ENCODE measurements around the gene FOXL2NB.

The FOXL2NB gene

DNA sequence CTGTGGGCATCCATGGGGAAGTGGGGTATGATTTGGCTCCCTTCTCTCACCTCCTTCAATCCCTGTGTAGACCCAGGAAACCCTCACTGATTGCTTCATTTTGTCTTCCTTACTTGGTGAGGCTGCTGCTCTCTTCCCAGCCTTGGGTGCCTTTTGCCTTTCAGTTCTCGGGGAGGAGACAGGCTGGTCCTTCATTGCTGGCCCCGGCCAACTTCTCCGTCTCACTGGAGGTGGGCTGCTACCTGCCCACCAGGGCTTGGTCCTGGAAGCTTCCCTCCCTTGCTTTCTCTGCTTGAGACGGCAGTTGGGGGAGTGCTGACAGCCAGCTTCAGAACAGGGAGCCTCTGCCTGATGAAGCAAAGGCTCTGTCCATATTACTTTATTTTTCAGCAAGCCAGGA lies 4.7 kb upstream of the FOXL2NB start:
- Mint-ChIP-seq H3K27ac (no peak overlapping the region), H3K9me3 (no peaks in the 10 kb centered on the region), H3K36me3 (ENCODE audit: low read depth) (no peaks in the 10 kb centered on the region), H3K4me3 (peak overlapping the region in 1 of 3 experiments; percentile 3), H3K27me3 (ENCODE audit: low read depth) (peaks cover 95% of the 10 kb centered on the region), H3K4me1 (peaks cover 25% of the 10 kb centered on the region)
- TF ChIP-seq, protein P1, sequence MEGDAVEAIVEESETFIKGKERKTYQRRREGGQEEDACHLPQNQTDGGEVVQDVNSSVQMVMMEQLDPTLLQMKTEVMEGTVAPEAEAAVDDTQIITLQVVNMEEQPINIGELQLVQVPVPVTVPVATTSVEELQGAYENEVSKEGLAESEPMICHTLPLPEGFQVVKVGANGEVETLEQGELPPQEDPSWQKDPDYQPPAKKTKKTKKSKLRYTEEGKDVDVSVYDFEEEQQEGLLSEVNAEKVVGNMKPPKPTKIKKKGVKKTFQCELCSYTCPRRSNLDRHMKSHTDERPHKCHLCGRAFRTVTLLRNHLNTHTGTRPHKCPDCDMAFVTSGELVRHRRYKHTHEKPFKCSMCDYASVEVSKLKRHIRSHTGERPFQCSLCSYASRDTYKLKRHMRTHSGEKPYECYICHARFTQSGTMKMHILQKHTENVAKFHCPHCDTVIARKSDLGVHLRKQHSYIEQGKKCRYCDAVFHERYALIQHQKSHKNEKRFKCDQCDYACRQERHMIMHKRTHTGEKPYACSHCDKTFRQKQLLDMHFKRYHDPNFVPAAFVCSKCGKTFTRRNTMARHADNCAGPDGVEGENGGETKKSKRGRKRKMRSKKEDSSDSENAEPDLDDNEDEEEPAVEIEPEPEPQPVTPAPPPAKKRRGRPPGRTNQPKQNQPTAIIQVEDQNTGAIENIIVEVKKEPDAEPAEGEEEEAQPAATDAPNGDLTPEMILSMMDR (IDR thresholded peaks at IDR 0.05; ENCODE audit: unreplicated experiment in 3 of 3) = no peak

DNA sequence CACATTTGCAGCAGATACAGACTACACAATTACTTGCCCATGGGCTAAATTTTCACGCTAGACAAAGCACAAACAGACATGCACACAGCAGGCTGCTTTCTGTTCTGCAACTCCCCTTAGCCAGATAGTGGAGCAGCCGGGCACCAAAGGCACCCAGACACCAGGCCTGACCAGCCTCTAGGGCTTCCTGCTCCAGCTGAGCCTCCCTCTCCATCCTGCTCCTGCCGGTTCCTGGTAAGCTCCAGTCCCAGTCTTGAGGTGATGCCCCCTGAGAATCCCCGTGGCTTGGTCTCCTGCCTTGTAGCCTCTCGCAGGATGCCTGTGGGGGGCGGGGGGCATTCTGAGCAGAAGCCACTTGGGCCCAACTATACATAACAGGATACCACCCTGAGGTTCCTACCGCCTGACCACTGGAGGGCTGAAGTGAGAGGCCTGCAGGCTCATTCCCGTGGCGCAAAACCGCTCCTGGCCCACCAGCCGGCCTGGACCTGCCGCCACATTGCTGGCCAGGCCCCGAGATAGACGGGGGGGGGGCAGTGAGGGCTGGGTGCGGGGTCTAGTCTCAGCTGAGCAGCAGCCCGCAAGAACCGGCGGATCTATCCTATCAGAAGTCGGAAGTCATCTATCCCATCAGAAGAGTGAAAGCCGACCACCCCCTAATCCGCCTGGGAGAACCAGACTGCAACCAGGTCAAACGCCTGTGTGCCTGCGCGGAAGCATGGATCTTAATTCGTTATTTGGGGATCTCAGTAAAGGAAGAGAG lies 4.0 kb upstream of the FOXL2NB start:
- Mint-ChIP-seq H3K4me3 (peak overlapping the region in 1 of 3 experiments; percentile 3), H3K27ac (no peak overlapping the region), H3K4me1 (peaks cover 27% of the 10 kb centered on the region), H3K36me3 (ENCODE audit: low read depth) (no peaks in the 10 kb centered on the region), H3K9me3 (no peaks in the 10 kb centered on the region), H3K27me3 (ENCODE audit: low read depth) (peaks cover 95% of the 10 kb centered on the region)
- TF ChIP-seq, protein P1 (IDR thresholded peaks at IDR 0.05; ENCODE audit: unreplicated experiment in 3 of 3) = no peak

DNA sequence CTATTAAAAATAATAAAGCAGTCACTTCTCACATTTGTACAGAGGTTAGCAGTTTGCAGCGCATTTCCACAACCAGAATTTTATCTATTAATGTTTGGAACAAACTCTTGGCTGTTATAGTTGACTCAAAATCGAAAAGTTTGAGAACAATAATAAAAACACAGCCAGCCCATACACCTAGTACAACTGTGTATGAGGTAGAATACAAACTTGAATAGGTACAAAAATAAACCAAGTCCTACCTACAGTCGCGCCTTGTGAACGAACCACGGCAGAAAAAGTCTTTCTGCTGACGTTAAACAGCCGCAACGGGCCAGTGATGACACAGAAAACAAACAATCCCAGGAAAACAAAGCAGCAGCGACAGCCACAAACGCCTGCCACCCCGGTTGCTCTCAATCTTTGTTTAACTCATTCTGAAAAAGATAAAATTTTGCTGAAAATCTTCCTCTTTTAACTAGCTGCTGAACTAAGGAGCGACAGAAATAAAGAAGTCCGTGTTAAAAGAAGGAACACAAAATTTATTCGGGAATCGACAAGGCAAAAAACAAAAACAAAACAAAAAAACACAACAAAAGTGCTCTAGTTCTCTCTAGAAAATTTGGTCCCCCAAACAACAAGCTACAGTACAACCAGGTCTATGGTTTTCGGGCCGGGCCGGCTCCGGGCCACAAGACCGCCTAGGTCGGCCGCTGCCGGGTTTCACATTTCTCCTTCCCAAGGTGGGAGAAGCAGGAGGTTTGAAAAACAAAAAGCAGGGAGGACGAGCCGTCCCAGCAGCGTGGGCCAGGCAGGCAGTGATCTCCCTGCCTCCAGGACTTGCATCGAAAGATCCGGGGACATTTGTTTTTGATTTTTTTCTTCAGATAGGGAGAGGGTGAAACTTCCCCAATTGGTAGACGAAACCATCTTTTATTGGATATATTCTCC lies 3.0 kb upstream of the FOXL2NB start:
- H3K27ac Mint-ChIP-seq = no peak overlapping the region
- peak overlapping the region; percentile 40 to 59 (median 53) for H3K4me3 Mint-ChIP-seq

DNA sequence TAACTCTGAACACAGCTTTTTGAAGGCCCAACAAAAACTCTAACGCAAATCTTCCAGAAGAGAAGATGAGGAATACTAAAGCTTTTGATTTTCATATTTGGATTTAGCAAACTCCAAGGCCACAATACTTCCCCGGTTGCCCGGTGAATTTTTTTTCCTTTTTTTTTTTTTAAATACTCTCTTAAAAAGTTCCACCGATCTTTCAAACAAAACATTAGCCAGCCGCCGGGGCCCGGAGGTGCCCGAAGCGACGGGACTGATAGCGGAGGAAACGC lies 2.4 kb upstream of the FOXL2NB start:
- Mint-ChIP-seq H3K4me1 (peaks cover 30% of the 10 kb centered on the region), H3K9me3 (no peaks in the 10 kb centered on the region), H3K27ac (no peak overlapping the region), H3K36me3 (ENCODE audit: low read depth) (no peaks in the 10 kb centered on the region), H3K4me3 (peak overlapping the region; percentile 40 to 59 (median 53)), H3K27me3 (ENCODE audit: low read depth) (peaks cover 95% of the 10 kb centered on the region)
- TF ChIP-seq, protein P1 (IDR thresholded peaks at IDR 0.05; ENCODE audit: unreplicated experiment in 3 of 3) = no peak

More for the DNA sequence above, 3.0 kb upstream of the FOXL2NB start:
- TF ChIP-seq, protein P1 (IDR thresholded peaks at IDR 0.05; ENCODE audit: unreplicated experiment in 3 of 3) = no peak
- Mint-ChIP-seq H3K4me1 (peaks cover 25% of the 10 kb centered on the region), H3K27me3 (ENCODE audit: low read depth) (peaks cover 95% of the 10 kb centered on the region), H3K9me3 (no peaks in the 10 kb centered on the region), H3K36me3 (ENCODE audit: low read depth) (no peaks in the 10 kb centered on the region)

DNA sequence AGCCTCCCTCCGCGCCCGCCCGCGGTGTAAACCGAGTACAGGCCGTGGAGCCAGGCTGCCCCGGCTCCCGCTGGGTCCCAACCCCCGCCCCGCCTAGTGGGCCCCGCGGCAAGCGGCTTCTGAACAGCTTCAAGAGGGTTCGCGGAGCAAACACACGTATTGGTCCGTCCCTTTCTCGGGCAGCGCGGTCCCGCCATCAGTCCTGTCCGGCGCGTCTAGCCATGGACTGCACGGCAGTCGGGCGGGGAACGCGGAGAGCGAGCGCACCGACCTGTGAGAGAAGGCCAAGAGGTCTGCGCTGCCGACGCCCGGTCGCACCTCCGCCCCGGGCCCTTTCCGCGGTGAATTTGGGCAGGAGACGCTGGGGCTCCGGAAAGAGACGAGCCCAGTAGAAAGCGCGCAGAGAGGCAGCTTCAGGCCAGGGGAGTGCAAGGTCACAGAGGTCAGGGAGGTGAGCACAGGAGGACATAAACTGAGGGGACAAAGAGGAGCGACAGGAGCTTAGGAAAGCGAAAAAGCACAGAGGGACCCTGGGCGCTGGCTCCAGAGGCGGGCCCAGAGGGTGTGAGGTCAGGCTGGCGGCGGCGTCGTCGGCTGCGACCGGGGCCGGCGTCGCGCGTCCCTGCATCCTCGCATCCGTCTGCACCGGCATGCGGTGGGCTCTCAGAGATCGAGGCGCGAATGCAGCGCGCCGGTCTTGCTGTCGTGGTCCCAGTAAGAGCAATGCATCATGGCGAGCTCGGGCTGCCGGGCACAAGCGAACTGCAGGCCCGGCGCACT lies 1.9 kb upstream of the FOXL2NB start:
- H3K9me3 Mint-ChIP-seq = no peaks in the 10 kb centered on the region
- TF ChIP-seq, protein P1 (IDR thresholded peaks at IDR 0.05; ENCODE audit: unreplicated experiment in 3 of 3) = no peak
- peak overlapping the region; percentile 77 to 81 (median 77) for H3K4me3 Mint-ChIP-seq
- H3K4me1 Mint-ChIP-seq = peaks cover 30% of the 10 kb centered on the region
- no peaks in the 10 kb centered on the region for H3K36me3 Mint-ChIP-seq (ENCODE audit: low read depth)
- no peak overlapping the region for H3K27ac Mint-ChIP-seq
- H3K27me3 Mint-ChIP-seq (ENCODE audit: low read depth) = peaks cover 95% of the 10 kb centered on the region

Data from nephron (organoid).